ENCODE data around the gene RAB29. TPM values are rescaled to one million over a fixed set of nuclear protein-coding genes. Genes with fewer than 3 reads are reported as not detected.

RAB29 gene
- total and polyA plus RNA-seq, 9 of the 15 experiments (the other 6 are each of a cell fraction or from before 2014, with no cell fraction given): 6.3 to 17.6 (median 8.0) TPM

DNA sequence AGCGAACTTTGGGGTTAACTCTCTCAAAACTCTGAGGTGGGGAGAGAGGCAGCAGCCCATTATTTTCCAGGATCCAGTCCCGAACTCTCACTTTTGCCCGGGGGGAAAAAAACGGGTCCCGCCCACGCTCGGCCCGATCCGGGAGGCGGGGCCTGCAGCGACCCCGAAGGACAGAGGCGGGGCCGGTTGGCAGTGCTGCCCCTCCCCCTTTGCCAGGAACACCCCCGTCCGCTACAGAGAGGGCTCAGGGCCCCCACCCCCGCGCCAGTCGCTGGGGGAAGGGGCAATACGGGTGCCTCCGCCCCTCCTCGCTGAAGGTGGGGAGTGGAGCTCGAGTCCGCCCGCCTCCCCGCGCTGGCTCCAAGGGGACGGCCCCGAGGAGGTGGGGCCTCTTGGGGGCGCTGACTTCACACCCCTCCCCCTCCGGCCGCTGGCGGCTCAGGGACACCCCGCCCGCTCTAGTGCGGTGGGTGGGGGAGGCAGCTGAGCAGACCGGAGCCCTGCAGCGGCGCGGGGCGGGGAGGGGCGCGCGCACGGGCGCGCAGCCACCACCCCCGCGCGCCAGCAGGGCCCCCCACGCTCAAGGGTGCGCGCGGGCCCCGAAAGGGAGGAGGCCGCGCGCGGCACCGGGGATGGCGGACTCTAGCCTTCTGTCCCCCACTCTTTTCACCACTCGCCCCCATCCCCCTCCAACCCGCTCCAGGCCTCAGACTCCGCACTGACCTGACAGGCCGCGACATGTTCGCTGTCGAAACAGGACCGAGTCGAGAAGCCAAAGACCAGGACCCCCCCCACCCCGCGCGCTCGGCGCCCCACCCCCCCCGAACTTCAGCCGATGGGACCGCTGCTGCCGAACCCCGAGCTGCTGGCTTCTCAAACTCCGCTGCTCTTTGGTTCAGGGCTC, 25.8 kb downstream of the RAB29 start (continued):
- TF ChIP-seq, protein P1, sequence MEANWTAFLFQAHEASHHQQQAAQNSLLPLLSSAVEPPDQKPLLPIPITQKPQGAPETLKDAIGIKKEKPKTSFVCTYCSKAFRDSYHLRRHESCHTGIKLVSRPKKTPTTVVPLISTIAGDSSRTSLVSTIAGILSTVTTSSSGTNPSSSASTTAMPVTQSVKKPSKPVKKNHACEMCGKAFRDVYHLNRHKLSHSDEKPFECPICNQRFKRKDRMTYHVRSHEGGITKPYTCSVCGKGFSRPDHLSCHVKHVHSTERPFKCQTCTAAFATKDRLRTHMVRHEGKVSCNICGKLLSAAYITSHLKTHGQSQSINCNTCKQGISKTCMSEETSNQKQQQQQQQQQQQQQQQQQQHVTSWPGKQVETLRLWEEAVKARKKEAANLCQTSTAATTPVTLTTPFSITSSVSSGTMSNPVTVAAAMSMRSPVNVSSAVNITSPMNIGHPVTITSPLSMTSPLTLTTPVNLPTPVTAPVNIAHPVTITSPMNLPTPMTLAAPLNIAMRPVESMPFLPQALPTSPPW (CRISPR knock-in tag; IDR thresholded peaks at IDR 0.05): peak; percentile 99
- TF ChIP-seq ZNF384 (IDR thresholded peaks at IDR 0.05; ENCODE audit: low read depth, low read length): peak; percentile 73; the same call in 1 of the 2 replicates
- TF ChIP-seq ZNF592 (IDR thresholded peaks at IDR 0.05): 0 out of 2 replicates have a peak, but pooled peaks have one; percentile 33
- TF ChIP-seq, protein P2, sequence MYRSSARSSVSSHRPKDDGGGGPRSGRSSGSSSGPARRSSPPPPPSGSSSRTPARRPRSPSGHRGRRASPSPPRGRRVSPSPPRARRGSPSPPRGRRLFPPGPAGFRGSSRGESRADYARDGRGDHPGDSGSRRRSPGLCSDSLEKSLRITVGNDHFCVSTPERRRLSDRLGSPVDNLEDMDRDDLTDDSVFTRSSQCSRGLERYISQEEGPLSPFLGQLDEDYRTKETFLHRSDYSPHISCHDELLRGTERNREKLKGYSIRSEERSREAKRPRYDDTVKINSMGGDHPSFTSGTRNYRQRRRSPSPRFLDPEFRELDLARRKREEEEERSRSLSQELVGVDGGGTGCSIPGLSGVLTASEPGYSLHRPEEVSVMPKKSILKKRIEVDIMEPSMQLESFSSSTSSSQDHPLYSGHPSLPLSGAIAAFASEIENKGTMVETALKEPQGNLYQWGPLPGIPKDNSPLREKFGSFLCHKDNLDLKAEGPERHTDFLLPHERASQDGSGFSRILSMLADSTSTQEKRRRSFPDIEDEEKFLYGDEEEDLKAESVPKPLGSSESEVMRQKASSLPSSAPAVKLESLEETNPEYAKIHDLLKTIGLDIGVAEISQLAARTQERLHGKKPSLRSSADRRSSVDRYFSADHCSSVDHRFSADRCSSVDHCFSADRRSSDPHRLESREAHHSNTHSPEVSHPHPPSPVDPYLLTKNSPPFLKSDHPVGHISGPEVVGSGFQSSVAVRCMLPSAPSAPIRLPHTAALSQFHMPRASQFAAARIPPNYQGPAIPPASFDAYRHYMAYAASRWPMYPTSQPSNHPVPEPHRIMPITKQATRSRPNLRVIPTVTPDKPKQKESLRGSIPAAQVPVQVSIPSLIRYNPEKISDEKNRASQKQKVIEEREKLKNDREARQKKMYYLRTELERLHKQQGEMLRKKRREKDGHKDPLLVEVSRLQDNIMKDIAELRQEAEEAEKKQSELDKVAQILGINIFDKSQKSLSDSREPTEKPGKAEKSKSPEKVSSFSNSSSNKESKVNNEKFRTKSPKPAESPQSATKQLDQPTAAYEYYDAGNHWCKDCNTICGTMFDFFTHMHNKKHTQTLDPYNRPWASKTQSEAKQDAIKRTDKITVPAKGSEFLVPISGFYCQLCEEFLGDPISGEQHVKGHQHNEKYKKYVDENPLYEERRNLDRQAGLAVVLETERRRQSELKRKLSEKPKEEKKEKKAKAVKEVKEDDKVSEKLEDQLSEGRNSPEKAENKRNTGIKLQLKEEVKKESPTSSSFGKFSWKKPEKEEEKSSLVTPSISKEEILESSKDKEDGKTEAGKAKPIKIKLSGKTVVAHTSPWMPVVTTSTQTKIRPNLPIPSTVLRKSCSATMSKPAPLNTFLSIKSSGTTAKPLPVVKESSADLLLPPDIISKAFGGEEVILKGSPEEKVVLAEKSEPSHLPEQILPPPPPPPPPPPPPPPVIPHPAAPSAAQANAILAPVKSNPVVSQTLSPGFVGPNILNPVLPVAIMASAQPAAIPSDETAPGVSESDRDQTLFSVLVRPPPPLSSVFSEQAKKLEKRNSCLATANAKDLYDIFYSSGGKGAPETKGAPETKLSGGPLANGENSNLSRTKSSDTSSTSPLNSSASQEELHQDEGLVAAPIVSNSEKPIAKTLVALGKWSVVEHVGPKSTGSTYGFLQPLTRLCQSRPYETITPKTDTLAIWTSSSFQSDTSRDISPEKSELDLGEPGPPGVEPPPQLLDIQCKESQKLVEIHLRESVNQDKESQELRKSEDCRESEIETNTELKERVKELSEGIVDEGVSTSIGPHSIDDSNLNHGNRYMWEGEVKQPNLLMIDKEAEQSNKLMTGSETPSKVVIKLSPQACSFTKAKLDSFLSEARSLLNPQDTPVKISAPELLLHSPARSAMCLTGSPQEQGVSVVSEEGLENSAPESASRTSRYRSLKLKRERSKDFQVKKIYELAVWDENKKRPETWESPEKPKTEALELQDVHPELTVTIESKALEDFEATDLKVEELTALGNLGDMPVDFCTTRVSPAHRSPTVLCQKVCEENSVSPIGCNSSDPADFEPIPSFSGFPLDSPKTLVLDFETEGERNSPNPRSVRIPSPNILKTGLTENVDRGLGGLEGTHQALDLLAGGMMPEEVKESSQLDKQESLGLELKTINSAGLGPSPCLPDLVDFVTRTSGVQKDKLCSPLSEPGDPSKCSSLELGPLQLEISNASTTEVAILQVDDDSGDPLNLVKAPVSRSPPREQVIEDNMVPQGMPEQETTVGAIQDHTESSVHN (IDR thresholded peaks at IDR 0.05; ENCODE audit: borderline replicate concordance in 1 of 2, low read depth in 1 of 2): no peak
- TF ChIP-seq HDAC2 (IDR thresholded peaks at IDR 0.05): no peak
- TF ChIP-seq ARNT (IDR thresholded peaks at IDR 0.05): peak in 1 of 2 experiments; percentile 80; a peak in 1 of 4 replicates
- TF ChIP-seq NEUROD1 (IDR thresholded peaks at IDR 0.05; ENCODE audit: borderline replicate concordance, low read depth, low read length, partially characterized antibody): no peak
- no peak for TF ChIP-seq RHOXF2B (CRISPR knock-in tag; conservative IDR thresholded peaks at IDR 0.05)
- no peak for TF ChIP-seq ZNF586 (CRISPR knock-in tag; conservative IDR thresholded peaks at IDR 0.05)
- peak; percentile 57 for TF ChIP-seq POLR2AphosphoS5 (IDR thresholded peaks at IDR 0.05; ENCODE audit: control insufficient read depth, insufficient read depth, low read depth, low read length)
- no peak; the same call in 1 of the 2 replicates for TF ChIP-seq PRMT5 (CRISPR knock-in tag; IDR thresholded peaks at IDR 0.05)
- no peak for TF ChIP-seq THRAP3 (IDR thresholded peaks at IDR 0.05; ENCODE audit: borderline replicate concordance)

Data from K562 (cell line).